ENCODE measurements around the gene SDHAF2.
A peak's percentile ranks its signal among the peaks of the same experiment; 100 is the strongest.
"Not testable (repeated sequence)": the region's sequence is repeated elsewhere in the genome, so short reads cannot be mapped to it uniquely, and the experiment has no call there.

Gene SDHAF2

GRCh38 chr11:61429691-61430582, at the start of gene SDHAF2, which contains the start of gene CPSF7:
TSS of gene SDHAF2 (plus strand) at chr11:61430124. CDS start at chr11:61430147, 23 bp downstream.
TSS of gene CPSF7 (minus strand) at chr11:61429975. CDS start at chr11:61429235, 740 bp downstream.
- DNase-seq: peak; percentile 97

GRCh38 chr11:61380884-61381283, 49.0 kb upstream of the SDHAF2 start:
- DNase-seq: no peak

GRCh38 chr11:61383859-61384258, 46.1 kb upstream of the SDHAF2 start:
- not testable (repeated sequence) for DNase-seq

GRCh38 chr11:61384271-61385242, 45.4 kb upstream of the SDHAF2 start:
- DNase-seq: no peak

- DNase-seq: no peak
Measured at GRCh38 chr11:61390161-61390560, 39.8 kb upstream of the SDHAF2 start.

GRCh38 chr11:61392981-61393595, 36.8 kb upstream of the SDHAF2 start:
- no peak for DNase-seq

- no peak for DNase-seq
Measured at GRCh38 chr11:61401173-61401572, 28.8 kb upstream of the SDHAF2 start.

- DNase-seq: no peak
Measured at GRCh38 chr11:61401573-61401972, 28.4 kb upstream of the SDHAF2 start.

- no peak for DNase-seq
Measured at GRCh38 chr11:61403658-61404057, 26.3 kb upstream of the SDHAF2 start.

GRCh38 chr11:61404103-61404502, 25.8 kb upstream of the SDHAF2 start:
- no peak for DNase-seq

- no peak for DNase-seq
Measured at GRCh38 chr11:61404641-61405040, 25.3 kb upstream of the SDHAF2 start.

GRCh38 chr11:61406067-61406466, 23.9 kb upstream of the SDHAF2 start:
- DNase-seq: no peak

- no peak for DNase-seq
Measured at GRCh38 chr11:61406991-61407728, 22.8 kb upstream of the SDHAF2 start.

GRCh38 chr11:61411589-61411988, 18.3 kb upstream of the SDHAF2 start:
- DNase-seq: no peak

- DNase-seq: no peak
Measured at GRCh38 chr11:61413496-61413895, 16.4 kb upstream of the SDHAF2 start.

- no peak for DNase-seq
Measured at GRCh38 chr11:61414547-61414946, 15.4 kb upstream of the SDHAF2 start.

- no peak for DNase-seq
Measured at GRCh38 chr11:61415381-61415780, 14.5 kb upstream of the SDHAF2 start.

GRCh38 chr11:61416941-61417340, 13.0 kb upstream of the SDHAF2 start:
- DNase-seq: no peak

GRCh38 chr11:61417670-61418069, 12.3 kb upstream of the SDHAF2 start:
- DNase-seq: no peak

- DNase-seq: no peak
Measured at GRCh38 chr11:61418136-61418535, 11.8 kb upstream of the SDHAF2 start.

GRCh38 chr11:61422226-61422625, 7.7 kb upstream of the SDHAF2 start:
- DNase-seq: no peak

All from KG1 (cell line).